A673 (cell line): ENCODE results near the gene INTS6L. TPM values are rescaled to one million over a fixed set of nuclear protein-coding genes. Genes with fewer than 3 reads are reported as not detected.

Experiments used
- BruUV-seq: library from RNA; stranded (reverse); fragments of 400-500 nt; replicated peaks from 2 replicates; lab custom pipeline; 2021; lab: Mats Ljungman, UMichigan
- CTCF ChIA-PET: fragments of 300-600 bp; sonication (Branson Sonifier 250); formaldehyde crosslinking; loops from one replicate; lab custom pipeline; 2022; ENCODE audit warnings: antibody characterized with exemption; lab: Charles Lee
- POLR2A ChIA-PET: fragments of 300-600 bp; sonication (Branson Sonifier 250); formaldehyde crosslinking; loops from one replicate; lab custom pipeline; 2022; ENCODE audit warnings: antibody characterized with exemption; ENCODE audit not compliant: low non-redundant PET; lab: Charles Lee
- DNase-seq: peaks from one replicate; pipeline ENCODE4 v3.0.0-alpha.2; 2015; ENCODE audit warnings: low spot score
- H3K27ac ChIP-seq: fragments of 200-600 bp; sonication (generic); 2 replicates; pipeline ENCODE4 v1.5.1; 2016; ENCODE audit warnings: mixed run types, low read depth, mild to moderate bottlenecking, mixed read lengths, antibody characterized with exemption, low read length; ENCODE audit not compliant: poor library complexity, severe bottlenecking
- H3K27me3 ChIP-seq: fragments of 200-600 bp; sonication (generic); replicated peaks from 2 replicates; pipeline ENCODE4 v1.6.1; 2017; ENCODE audit warnings: mixed run types, low read depth, mild to moderate bottlenecking, mixed read lengths, antibody characterized with exemption, low read length; ENCODE audit not compliant: insufficient read depth, poor library complexity
- H3K36me3 ChIP-seq: fragments of 200-600 bp; sonication (generic); 2 replicates; pipeline ENCODE4 v1.6.1; 2016; ENCODE audit warnings: mixed run types, mild to moderate bottlenecking, mixed read lengths, antibody characterized with exemption, low read length; ENCODE audit not compliant: insufficient read depth, poor library complexity, severe bottlenecking
- H3K4me1 ChIP-seq: fragments of 200-600 bp; sonication (generic); 2 replicates; pipeline ENCODE4 v1.6.1; 2017; ENCODE audit warnings: mixed run types, mild to moderate bottlenecking, mixed read lengths, antibody characterized with exemption, low read length; ENCODE audit not compliant: insufficient read depth, poor library complexity, severe bottlenecking
- H3K4me3 ChIP-seq: fragments of 200-600 bp; sonication (generic); 2 replicates; pipeline ENCODE4 v1.5.1; 2016; ENCODE audit warnings: low read depth, mixed run types, mild to moderate bottlenecking, mixed read lengths, low read length; ENCODE audit not compliant: poor library complexity, severe bottlenecking
- H3K9me3 ChIP-seq: fragments of 200-600 bp; sonication (generic); 2 replicates; pipeline ENCODE4 v1.6.1; 2016; ENCODE audit warnings: mixed run types, low read depth, mild to moderate bottlenecking, mixed read lengths, antibody characterized with exemption, low read length; ENCODE audit not compliant: poor library complexity, severe bottlenecking
- CTCF ChIP-seq: fragments of 300-800, 200-600 bp; sonication (generic); conservative IDR thresholded peaks from 2 replicates; pipeline ENCODE4 v1.5.1; 2017; ENCODE audit warnings: low read depth, mild to moderate bottlenecking, antibody characterized with exemption, low read length, moderate library complexity, mixed read lengths
- EZH2 ChIP-seq: fragments of 200-600 bp; sonication (generic); IDR thresholded peaks from 2 replicates; pipeline ENCODE4 v1.6.1; 2017; ENCODE audit warnings: borderline replicate concordance, low read depth, mild to moderate bottlenecking, mixed read lengths, antibody characterized with exemption, low read length; ENCODE audit not compliant: poor library complexity, severe bottlenecking
- intact Hi-C: fragments of 100-400 bp; cut with micrococcal nuclease; formaldehyde crosslinking; loops from one replicate; pipeline ENCODE4 v1.10.0; 2022; ENCODE audit not compliant: unreplicated experiment
- total RNA-seq: library from RNA; stranded (reverse); gene quantifications from 2 replicates; pipeline ENCODE4 v1.2.3, GENCODE V29; 2021

Gene INTS6L
- total RNA-seq, 1 experiment from 2014 or later: 14.4 TPM

DNA sequence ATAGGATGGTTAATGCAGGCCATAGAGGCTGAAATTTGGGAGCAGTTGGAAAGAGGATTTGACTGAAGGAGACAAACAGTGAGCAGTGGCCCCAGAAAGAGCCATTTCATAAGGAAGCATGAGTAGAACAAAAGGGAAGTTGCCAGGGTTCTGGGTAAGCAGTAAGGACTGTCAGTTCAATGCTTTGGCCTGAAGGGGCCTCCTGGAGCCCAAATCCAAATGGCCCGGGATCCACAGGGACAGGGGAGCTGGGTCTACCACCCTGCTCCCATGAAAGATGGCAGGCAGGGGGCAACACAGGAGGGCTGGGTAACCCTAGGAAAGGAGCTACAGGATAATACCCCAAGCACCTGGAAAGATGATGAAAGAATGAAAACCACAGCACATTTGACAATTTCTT lies 4.1 kb upstream of the INTS6L start:
- no peaks in the 10 kb centered on the region for H3K36me3 ChIP-seq
- H3K4me3 ChIP-seq: no peak overlapping the region
- BruUV-seq: no TSS peak
- ChIA-PET CTCF (no interaction called here), POLR2A (no interaction called here)
- no peaks in the 10 kb centered on the region for H3K27me3 ChIP-seq
- H3K4me1 ChIP-seq: no peaks in the 10 kb centered on the region
- TF ChIP-seq EZH2 (no peak), CTCF (no peak)
- no peaks in the 10 kb centered on the region for H3K9me3 ChIP-seq
- peak; percentile 14 for DNase-seq
- intact Hi-C loops: no loop called here
- no peak overlapping the region for H3K27ac ChIP-seq

- no peak overlapping the region for H3K27ac ChIP-seq
- intact Hi-C loops: no loop called here
- no TSS peak for BruUV-seq
- no peaks in the 10 kb centered on the region for H3K36me3 ChIP-seq
- CTCF ChIA-PET: no interaction called here
- POLR2A ChIA-PET: no interaction called here
- no peak for DNase-seq
- no peaks in the 10 kb centered on the region for H3K27me3 ChIP-seq
- H3K4me3 ChIP-seq: no peak overlapping the region
- H3K9me3 ChIP-seq: no peaks in the 10 kb centered on the region
- TF ChIP-seq CTCF (no peak), EZH2 (no peak)
- no peaks in the 10 kb centered on the region for H3K4me1 ChIP-seq
These were observed 2.3 kb upstream of the INTS6L start for GRCh38 chrX:135518161-135518560.

- no peaks in the 10 kb centered on the region for H3K9me3 ChIP-seq
- peak overlapping the region; percentile 78 for H3K4me3 ChIP-seq
- peak; percentile 9 for DNase-seq
- intact Hi-C loops: no loop called here
- peak overlapping the region; percentile 31 for H3K27ac ChIP-seq
- ChIA-PET CTCF (no interaction called here), POLR2A (no interaction called here)
- no peaks in the 10 kb centered on the region for H3K36me3 ChIP-seq
- TF ChIP-seq EZH2 (no peak), CTCF (no peak)
- no TSS peak for BruUV-seq
- peaks cover 2% of the 10 kb centered on the region for H3K27me3 ChIP-seq
- no peaks in the 10 kb centered on the region for H3K4me1 ChIP-seq
These were observed 373 bp upstream of the INTS6L start for GRCh38 chrX:135520022-135520552.
